NCI-H345 treated with DMSO at 0.1 percent for 48 hours (cell line): ENCODE results near the gene FGF12.

Source experiments
- DNase-seq: peaks from one replicate; lab custom pipeline; 2025; ENCODE audit not compliant: unreplicated experiment; lab: John Stamatoyannopoulos, UW

The FGF12 gene

DNA sequence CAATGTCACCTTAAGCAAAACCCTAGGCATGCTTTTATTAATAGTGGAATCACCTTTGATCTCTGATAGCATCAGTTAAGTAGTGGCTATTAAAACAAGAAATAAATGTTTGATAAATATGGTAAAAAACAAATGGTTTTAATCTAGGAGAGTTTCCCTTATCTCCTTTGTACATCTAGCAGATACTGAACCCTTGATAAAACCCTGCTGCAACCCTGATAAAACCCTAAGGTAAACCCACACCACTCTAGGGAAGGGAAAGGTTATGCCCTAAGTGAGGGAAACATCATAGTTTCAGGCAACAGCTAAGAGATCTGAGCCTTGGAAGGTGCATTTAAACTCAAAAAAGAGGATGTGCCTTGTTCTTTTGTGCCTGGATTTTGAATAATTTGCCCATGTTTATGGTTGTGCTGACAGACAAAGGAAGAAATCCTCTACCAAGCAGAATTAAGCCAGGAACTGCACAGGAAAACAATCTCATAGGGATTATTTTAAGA is 309.7 kb downstream of the FGF12 start:
- DNase-seq = no peak

DNA sequence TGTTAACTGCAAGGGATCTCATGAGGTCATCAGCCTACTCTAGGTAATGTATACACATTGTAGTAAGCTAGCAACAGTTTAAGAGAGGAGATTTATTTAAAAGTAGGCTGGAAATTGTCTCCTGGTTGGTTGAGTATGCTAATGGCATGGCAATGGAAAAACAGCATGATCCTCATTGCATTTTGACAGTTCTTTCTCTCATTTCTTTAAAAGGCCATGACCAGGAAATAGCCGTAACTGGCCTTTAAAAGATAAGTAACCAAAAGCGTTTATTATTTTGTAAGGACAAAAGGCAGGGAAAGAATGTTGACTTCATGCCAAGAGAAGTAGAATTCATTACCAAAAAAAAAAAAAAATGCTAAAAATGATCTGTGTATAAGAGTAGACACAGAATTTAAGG is 310.3 kb downstream of the FGF12 start:
- no peak for DNase-seq

DNA sequence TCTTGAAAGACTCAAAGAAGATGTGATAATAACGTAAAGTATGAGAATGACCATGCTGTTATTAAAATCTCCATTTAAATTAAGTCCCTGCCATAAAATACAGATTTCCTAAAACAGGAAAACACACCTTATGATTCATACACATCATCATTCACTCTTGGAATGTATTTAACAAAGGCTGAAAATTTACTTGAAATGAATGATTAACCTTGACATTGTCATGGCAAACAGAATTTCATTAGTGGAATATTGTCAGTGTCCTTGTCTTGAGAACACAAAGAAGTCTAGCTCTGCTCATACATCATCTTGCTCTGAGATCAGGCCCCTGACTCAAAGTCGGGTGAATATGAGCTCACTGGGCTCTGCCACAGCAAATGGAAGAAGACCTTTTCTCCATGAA is 313.9 kb downstream of the FGF12 start:
- no peak for DNase-seq

DNA sequence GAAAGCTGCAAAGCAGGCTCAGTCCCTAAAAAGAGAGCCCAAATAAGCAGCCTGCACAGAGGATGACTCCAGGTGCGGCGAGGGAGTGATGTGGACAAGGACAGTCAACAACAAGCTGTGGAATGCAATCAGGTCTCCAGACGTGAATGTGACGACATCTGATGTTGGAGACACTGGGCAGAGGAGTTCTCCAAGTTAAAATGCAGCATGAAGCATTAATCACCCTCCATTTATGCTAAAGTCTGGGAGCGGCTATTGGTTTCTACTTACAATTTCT is 316.7 kb downstream of the FGF12 start:
- DNase-seq = no peak

DNA sequence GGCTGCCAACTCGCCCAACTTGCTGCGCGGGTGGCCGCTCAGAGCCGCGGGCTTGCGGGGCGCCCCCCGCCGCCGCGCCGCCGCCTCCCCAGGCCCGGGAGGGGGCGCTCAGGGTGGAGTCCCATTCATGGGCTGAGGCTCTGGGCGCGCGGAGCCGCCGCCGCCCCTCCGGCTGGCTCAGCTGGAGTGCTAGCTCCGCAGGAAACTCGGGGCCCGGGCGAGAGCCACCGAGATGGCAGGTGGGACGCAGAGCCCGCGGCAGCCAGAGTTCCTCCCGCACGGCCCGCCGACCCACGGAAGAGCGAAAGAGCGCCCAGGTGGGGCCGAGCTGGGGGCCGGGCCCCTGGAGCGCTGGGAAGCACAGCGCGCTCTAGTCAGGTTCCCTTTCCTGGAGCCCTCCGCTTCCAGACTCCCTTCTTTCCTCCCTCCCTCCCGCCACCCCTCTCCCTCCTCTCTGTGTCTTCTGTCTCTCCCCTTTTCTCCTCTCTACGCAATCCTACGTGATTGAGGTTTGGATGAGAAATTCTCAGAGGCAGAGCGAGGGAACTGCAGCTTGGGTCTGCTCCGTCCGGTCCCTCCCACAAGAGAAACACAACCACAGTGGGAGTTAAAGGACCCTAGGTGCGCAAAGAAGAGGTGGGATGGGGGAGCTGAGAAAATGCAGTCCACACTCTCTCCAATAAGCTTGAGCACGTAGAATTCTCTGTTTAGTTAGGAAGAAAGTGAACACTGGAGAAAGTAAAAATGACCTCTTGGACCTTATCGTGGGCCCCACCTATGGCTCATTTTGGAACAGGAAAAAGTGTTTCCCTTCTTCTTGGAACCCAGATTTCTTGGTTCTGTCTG is 317.3 kb downstream of the FGF12 start:
- DNase-seq = peak; percentile 64

DNA sequence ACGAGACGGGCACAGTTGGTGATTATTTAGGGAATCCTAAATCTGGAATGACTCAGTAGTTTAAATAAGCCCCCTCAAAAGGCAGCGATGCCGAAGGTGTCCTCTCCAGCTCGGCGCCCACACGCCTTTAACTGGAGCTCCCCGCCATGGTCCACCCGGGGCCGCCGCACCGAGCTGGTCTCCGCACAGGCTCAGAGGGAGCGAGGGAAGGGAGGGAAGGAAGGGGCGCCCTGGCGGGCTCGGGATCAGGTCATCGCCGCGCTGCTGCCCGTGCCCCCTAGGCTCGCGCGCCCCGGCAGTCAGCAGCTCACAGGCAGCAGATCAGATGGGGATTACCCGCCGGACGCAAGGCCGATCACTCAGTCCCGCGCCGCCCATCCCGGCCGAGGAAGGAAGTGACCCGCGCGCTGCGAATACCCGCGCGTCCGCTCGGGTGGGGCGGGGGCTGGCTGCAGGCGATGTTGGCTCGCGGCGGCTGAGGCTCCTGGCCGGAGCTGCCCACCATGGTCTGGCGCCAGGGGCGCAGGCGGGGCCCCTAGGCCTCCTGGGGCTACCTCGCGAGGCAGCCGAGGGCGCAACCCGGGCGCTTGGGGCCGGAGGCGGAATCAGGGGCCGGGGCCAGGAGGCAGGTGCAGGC is 318.0 kb downstream of the FGF12 start:
- DNase-seq = peak; percentile 64

DNA sequence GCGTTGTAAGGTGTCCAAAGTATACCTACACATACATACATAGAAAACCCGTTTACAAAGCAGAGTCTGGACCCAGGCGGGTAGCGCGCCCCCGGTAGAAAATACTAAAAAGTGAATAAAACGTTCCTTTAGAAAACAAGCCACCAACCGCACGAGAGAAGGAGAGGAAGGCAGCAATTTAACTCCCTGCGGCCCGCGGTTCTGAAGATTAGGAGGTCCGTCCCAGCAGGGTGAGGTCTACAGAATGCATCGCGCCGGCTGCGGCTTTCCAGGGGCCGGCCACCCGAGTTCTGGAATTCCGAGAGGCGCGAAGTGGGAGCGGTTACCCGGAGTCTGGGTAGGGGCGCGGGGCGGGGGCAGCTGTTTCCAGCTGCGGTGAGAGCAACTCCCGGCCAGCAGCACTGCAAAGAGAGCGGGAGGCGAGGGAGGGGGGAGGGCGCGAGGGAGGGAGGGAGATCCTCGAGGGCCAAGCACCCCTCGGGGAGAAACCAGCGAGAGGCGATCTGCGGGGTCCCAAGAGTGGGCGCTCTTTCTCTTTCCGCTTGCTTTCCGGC is 318.6 kb downstream of the FGF12 start:
- DNase-seq = no peak

DNA sequence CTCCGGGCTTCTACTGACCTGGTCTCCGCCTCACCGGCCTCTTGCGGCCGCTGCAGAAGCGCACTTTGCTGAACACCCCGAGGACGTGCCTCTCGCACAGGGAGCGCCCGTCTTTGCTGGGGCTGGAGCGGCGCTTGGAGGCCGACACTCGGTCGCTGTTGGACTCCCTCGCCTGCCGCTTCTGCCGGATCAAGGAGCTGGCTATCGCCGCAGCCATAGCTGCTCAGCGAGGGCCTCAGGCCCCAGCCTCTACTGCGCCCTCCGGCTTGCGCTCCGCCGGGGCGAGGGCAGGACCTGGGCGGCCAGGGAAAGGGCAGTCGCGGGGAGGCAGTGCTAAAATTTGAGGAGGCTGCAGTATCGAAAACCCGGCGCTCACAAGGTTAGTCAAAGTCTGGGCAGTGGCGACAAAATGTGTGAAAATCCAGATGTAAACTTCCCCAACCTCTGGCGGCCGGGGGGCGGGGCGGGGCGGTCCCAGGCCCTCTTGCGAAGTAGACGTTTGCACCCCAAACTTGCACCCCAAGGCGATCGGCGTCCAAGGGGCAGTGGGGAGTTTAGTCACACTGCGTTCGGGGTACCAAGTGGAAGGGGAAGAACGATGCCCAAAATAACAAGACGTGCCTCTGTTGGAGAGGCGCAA is 319.2 kb downstream of the FGF12 start:
- no peak for DNase-seq

DNA sequence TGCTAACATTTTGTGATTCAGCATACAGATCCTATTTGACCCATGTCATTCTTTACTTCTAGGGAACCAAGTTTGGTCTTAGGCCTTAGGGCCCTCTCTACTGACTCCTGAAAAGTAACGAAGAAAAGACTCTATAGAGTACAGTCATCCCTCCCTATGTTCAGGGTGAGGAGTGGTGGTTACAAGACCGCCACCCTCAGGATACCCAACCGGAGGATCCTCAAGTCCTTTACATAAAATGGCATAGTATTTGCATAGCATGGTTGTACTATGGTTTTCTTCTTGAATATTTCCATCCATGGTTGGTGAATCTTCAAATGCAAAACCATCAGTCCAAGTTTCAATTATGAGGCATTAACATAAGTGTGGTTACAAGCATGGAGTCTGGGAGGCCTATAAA is 327.6 kb downstream of the FGF12 start:
- DNase-seq = no peak

DNA sequence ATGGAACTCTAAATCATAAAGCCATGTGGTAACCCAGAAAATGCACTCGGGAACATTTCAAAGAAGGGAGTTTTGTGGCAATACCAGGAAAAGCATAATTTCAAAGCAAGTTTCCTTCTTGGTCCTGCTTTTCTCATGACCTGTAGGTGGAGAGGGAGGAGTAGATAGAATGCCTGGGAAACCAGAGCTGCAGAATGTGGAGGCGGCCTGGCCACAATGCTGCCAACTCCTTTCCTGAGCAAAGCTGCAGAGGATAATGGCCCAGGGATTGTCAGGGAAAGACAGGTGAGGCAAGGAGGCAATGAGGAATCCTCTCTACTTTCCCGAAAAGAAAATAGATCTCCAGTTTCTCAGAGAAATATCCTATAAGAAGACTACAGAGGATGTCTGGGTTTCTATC is 330.3 kb downstream of the FGF12 start:
- no peak for DNase-seq

DNA sequence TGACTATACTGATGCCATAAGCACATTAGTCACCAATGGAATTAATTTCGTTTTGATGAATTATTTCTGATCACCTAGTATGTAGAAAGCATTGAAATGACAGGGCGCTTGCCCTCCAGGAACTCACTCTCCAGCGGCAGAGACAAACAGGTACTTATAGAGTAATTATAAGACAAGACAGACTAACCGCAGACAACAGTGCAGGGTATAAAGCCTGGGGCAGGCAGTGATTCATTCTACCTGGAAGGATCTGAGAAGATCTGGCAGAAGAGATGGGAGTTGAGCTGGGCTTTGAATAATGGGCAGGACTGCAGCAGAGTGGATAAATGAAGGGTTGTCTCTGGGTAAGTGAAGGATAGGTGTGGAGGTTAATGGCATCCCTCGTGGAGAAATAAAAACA is 331.8 kb downstream of the FGF12 start:
- DNase-seq = no peak

DNA sequence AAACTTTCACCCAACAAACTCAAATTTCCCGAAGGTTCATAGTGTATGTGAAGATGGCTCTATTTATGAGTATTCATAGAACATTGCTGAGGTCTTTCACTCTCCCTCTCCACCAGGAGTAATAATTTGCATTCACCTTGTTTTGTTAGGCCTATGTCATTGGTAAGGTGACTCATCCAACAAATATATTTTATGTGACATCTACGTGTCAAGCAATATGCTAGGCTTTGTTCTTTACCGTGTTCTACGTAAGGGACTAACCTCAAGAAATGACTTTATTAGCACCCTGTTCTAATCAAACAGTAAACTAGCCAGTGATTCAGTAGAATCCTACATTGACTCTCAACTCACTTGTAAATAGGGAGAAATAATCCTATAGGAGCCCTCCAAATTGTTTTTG is 334.4 kb downstream of the FGF12 start:
- DNase-seq = no peak

DNA sequence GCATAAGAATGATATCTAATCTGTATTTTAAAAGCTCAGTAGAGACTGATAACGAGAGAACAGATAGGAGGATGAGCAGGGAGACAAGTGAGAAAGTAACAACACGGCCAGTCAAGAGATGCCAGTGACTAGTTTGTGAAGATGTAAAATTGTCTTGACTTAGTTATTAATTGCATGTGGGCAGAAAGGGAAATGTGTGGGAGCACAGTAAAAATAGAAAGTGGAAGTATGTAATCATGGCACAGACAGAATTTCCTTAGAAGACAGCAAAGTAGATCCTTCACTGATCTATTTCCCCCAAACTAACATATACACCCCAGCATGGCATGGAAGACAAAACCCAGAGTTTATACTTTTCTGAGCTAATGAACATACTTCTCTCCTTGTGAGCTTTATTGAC is 344.5 kb downstream of the FGF12 start:
- DNase-seq = no peak

DNA sequence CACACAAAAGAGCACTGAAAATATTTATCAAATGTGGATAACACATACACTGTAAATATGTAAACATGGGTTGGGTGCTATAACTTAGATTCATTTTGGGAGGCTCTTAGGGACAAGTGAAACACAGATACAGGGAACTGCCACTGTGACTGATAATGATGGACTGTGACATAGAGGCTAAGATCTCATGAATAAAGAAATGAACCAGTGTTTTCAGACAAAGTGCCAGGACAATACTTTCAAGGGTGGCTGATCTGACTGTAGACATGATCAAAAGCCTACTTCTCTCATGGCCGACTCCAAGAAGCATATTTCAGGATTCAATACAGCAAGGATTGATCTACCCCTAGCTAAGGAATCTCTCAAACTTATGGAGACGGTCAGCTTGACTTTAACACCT is 353.8 kb downstream of the FGF12 start:
- DNase-seq = no peak

DNA sequence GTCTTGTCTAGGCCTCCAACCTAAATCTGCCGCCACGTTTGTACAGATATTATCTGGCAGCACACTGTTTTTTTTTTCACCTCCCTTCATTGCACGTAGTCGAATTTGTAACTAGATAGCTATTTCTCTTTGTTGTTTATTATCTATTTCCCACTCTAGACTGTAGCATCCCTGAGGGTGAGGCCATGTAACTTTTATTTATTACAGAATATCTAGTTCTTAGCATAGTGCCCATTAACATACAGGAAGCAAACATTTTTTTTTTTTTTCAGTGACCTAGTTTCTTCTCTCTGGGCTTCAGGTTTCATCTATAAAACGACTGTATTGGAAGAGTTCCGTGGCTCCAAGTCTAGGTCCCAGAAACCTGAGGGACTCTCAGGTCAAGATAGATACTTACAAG is 354.3 kb downstream of the FGF12 start:
- DNase-seq = no peak

DNA sequence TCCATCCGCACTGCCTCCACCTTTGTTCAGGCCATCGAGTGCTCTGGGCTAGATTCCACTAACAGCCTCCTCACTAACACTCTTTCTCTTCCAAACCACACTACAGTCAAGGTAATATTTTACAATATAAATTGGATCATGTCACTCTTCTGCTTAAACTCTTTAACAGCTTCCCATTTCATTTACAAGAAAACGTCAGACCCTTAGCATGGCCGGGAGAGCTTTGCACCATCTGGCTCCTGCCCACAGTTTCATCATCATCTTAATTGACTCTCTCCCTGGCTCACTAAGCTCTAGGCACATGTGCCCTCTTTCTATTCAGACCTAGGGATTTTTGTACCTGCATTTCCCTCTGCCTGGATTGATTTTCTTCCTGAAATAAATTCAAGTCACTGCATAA is 354.7 kb downstream of the FGF12 start:
- DNase-seq = no peak

DNA sequence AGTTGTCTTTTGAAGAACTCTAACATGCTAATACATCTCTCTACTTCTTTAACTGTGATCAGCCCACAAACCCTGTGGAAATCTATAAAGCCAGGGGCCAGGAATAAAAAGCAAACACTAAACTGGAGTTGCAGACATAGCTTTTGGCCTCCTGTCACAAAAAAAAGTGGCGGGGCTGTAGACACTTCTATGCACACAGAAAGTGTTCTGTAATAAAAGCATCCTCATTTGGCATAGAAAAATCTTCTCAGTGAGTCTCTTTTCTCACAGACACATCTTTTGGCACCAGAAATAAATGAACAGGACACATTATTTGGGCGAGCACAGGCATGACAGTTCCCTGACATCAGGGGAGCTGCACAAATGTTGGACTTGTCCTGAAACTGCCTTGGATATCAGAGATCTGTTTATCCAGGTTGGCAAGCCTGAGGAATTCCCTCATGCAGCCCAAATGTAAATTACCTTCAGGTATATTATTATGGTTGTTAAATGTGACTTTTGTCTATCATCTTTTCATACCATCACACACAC is 355.4 kb downstream of the FGF12 start:
- DNase-seq = no peak

DNA sequence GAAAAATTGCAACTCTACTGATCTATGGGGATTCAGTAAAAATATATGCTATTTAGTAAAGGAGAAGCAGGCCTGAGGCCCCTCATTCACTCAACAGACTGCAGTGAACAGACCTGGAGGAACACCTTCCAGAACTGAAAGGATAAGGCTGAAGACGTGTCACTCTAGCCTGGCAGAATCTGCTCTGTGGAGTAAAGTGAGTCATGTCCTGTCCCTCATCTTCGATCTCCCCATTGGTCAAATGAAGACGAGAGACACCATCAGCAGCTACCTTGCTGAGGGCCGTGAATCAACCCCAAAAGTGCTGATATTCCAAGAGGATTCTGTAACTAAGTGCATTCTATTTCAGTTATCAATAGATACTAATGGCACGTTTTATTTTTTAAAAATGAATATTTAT is 359.7 kb downstream of the FGF12 start:
- no peak for DNase-seq

DNA sequence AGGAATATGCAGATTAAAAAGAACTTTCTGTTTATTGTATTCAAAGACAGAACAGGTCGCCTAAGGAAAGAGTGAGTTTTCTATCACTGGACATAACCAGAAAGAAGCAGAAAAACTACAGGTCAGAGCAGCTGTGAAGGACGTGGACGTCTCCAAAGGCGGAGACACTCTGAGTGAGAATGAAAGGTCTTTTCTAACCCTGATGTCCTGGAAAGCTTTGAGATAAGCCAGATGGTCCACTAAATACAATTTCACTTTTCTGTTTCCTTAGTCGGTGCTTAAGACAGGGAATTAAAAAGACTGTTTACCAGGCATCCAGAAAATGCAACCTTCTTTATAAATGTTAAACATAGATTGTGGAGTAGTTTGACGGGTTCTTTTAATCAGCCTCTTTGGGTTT is 360.4 kb downstream of the FGF12 start:
- no peak for DNase-seq

DNA sequence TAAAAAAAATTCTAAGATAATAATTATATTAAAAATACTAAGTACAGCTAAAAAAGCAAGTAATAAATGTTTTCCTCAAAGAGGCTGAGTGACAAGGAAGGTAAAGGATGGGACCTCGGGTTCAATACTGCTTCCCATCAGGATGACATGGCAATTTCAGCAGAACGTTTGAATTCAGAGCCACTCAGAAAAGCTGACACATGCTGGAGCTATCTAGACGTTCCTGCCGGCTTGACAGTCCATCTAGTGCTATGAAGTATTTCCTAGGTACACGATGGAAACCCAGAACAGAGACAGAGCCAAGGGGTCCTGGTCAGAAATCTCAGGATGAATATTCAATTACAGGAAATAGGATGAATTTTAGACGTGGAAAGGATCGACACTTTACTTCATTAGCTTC is 361.8 kb downstream of the FGF12 start:
- no peak for DNase-seq

DNA sequence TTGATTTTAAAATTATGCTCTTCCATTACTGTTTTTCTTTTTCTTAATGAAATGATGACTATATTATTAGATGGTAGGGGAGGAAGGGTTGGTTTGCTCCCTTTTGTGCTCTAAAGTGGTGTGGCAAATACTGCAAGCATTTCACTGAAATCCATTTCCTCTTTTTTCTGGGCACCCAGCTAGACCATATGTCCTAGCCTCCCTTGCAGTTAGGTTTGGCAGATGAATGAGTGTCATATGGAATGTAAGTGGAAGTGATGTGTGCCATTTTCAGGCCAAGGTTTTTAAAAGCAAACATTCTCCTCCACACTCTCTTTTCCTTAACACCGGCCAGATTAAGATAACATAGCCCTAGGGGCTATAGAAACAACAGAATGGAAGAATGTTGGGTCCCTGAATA is 363.0 kb downstream of the FGF12 start:
- DNase-seq = no peak

DNA sequence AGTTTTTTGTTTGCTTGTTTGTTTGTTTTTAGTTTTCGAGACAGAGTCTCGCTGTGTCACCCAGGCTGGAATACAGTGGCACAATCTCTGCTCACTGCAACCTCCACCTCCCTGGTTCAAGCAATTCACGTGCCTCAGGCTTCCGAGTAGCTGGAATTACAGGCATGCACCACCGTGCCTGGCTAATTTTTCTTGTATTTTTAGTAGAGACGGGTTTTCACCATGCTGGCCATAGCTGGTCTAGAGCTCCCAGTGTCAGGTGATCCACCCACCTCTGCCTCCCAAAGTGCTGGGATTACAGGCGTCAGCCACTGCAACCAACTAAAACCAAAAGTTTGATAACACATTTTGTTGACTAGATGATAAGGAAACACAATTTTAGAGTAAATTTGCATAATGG is 372.7 kb downstream of the FGF12 start:
- no peak for DNase-seq
